Gastrocnemius medialis (tissue), 4 donors: ENCODE results near the gene B4GAT1. TPM values are rescaled to one million over a fixed set of nuclear protein-coding genes. Genes with fewer than 3 reads are reported as not detected.

Source experiments
- ATAC-seq, 2 donors: fragments of 150-250 bp; one replicate each; pipeline ENCODE4 v1.9.1; 2016
- DNase-seq, 2 donors: peaks; one replicate each; pipeline ENCODE4 v3.0.0-alpha.2; 2019
- H3K27ac ChIP-seq, 4 donors: fragments of 200-600 bp; sonication (generic); 1 replicate in 1 of 4; 2 replicates in 3 of 4; pipeline ENCODE4 v1.5.1; 2016 to 2018; ENCODE audit warnings: mild to moderate bottlenecking in 2 of 4, moderate library complexity in 1 of 4
- H3K27me3 ChIP-seq, 3 donors: fragments of 200-600 bp; sonication (generic) in 2 of 3; 1 replicate in 1 of 3; 2 replicates in 2 of 3; pipeline versions ENCODE4 v1.5.1 to v1.6.0; 2016 to 2019; ENCODE audit warnings: mild to moderate bottlenecking in 1 of 3, moderate library complexity in 1 of 3
- H3K36me3 ChIP-seq, 2 donors: fragments of 200-600 bp; sonication (generic) in 1 of 2; one replicate each; pipeline ENCODE4 v1.5.1; 2017 to 2018
- H3K4me1 ChIP-seq, 2 donors: fragments of 200-600 bp; sonication (generic) in 1 of 2; one replicate each; pipeline ENCODE4 v1.5.1; 2016 to 2017; ENCODE audit warnings: mild to moderate bottlenecking in 2 of 2
- H3K4me3 ChIP-seq, 4 donors: fragments of 200-600 bp; sonication (generic) in 3 of 4; 1 replicate in 1 of 4; 2 replicates in 3 of 4; pipeline ENCODE4 v1.5.1; 2016 to 2019; ENCODE audit warnings: mild to moderate bottlenecking in 2 of 4
- H3K9me3 ChIP-seq, 3 donors: fragments of 200-600 bp; sonication (generic) in 2 of 3; 1 replicate in 1 of 3; 2 replicates in 2 of 3; pipeline ENCODE4 v1.5.1; 2016 to 2019
- POLR2A ChIP-seq, 2 donors: fragments of 450-650 bp; IDR thresholded peaks; one replicate each; pipeline ENCODE4 v1.6.1; 2017; ENCODE audit warnings: antibody characterized with exemption in 2 of 2, mild to moderate bottlenecking in 2 of 2, moderate library complexity in 2 of 2
- in situ Hi-C, 4 donors: fragments of 200-750 bp; cut with MboI; loops; one replicate each; pipeline versions ENCODE4 v1.15.0 to v1.8.0; 2017; ENCODE audit warnings: low sequenced_read_pairs in 4 of 4
- intact Hi-C: fragments of 100-400 bp; cut with DNase I; formaldehyde crosslinking; loops from one replicate; pipeline ENCODE4 v1.15.1; 2023; ENCODE audit warnings: low total_unique reads
- total RNA-seq, 4 donors: library from RNA; depleted of rRNA; stranded (reverse); fragments of >200 nt; gene quantifications; one replicate each; pipeline versions ENCODE4 v1.1.0 to v1.2.3, GENCODE V29; 2016
- TF ChIP-seq, protein P1 (sequence below), 5 experiments: fragments of 450-650 bp in 3 of 5; fragments of 200-600 bp in 2 of 5; sonication (generic) in 2 of 5; IDR thresholded peaks in 4 of 5; conservative IDR thresholded peaks in 1 of 5; 1 replicate in 4 of 5; 2 replicates in 1 of 5; pipeline ENCODE4 v1.5.1; 2016 to 2019; ENCODE audit warnings: antibody characterized with exemption in 5 of 5, mild to moderate bottlenecking in 3 of 5, moderate library complexity in 3 of 5

The B4GAT1 gene
- total RNA-seq, 4 donors from 2014 or later, result 30.3 to 59.7 (median 40.4) TPM

DNA sequence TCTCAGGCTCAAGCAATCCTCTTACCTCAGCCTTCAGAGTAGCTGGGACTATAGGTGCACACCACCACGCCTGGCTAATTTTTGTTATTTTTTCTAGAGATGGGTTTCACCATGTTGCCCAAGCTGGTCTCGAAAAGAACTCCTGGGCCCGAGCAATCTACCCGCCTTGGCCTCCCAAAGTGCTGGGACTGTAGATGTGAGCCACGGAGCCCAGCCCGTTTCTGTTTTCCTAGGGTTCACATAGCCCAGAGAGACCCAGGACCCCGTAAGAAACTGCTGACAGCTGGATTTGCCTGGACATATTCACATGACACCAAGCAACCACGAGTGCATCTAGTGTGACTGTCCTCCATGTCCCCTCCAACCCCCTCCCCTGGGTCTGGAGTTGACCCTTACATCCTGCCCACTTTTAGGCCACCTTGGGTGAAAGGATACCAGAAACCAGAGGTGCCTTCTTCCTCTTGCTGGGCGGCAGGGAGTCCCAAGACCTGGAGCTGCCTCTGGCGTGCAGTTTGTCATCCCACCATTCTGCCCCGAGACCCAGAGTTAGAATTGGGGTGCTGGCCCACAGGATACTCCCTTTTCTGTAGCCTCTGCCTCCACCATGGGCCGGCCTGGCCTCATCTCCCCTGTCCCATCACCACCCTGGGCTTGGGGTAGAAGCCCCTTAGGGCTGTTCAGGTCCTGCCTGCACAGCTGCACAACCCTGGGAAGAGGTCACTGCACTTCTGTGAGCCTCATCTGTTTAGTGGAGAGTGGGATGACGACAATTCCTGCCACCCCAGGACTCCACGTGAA is 7.5 kb downstream of the B4GAT1 start:
- in situ Hi-C loops (no loop called here), intact Hi-C loops (loop anchor here (5.0 kb wide), 1 partner anchor 73 kb away; the partner anchor contains the start of gene RAB1B)
- no peaks in the 10 kb centered on the region for H3K9me3 ChIP-seq
- TF ChIP-seq POLR2A (IDR thresholded peaks at IDR 0.05), result no peak
- TF ChIP-seq, protein P1, sequence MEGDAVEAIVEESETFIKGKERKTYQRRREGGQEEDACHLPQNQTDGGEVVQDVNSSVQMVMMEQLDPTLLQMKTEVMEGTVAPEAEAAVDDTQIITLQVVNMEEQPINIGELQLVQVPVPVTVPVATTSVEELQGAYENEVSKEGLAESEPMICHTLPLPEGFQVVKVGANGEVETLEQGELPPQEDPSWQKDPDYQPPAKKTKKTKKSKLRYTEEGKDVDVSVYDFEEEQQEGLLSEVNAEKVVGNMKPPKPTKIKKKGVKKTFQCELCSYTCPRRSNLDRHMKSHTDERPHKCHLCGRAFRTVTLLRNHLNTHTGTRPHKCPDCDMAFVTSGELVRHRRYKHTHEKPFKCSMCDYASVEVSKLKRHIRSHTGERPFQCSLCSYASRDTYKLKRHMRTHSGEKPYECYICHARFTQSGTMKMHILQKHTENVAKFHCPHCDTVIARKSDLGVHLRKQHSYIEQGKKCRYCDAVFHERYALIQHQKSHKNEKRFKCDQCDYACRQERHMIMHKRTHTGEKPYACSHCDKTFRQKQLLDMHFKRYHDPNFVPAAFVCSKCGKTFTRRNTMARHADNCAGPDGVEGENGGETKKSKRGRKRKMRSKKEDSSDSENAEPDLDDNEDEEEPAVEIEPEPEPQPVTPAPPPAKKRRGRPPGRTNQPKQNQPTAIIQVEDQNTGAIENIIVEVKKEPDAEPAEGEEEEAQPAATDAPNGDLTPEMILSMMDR (IDR thresholded peaks at IDR 0.05 in 4 of 5, conservative IDR thresholded peaks at IDR 0.05 in 1 of 5), result no peak
- peaks cover 0 to 36% of the 10 kb centered on the region in 2 donors for H3K36me3 ChIP-seq
- no peak overlapping the region for H3K27ac ChIP-seq
- no peak overlapping the region for H3K4me3 ChIP-seq
- no peak for ATAC-seq
- no peaks in the 10 kb centered on the region for H3K27me3 ChIP-seq
- DNase-seq, result no peak
- H3K4me1 ChIP-seq, result peaks cover 39% of the 10 kb centered on the region in 2 donors

DNA sequence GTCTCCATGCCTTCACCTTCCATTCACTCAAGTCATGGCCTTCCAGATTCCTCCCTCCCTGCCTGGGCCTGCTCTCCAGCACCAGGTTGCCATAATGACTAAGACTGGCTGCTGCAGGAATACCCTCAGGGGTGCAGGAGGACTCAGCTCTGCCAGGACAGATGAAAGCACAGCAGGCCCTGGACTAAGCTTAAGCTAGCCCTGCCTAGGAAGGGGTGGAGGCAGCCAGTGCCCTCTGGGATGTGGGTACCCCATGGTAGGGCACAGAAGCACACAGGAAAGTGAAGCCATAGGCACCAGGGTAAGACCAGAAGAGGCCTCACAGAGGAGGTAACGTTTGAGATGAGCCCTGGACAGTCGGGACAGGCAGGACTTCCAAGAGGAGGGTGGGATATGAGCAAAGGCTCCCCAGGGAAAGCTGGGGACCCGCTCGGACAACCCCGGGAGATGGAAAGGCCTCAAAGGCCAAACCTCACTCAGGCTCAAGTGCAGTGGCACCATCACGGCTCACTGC is 8.2 kb downstream of the B4GAT1 start:
- no peak overlapping the region for H3K4me3 ChIP-seq
- no peak for TF ChIP-seq POLR2A (IDR thresholded peaks at IDR 0.05)
- TF ChIP-seq, protein P1 (IDR thresholded peaks at IDR 0.05 in 4 of 5, conservative IDR thresholded peaks at IDR 0.05 in 1 of 5), result no peak
- no peaks in the 10 kb centered on the region for H3K27me3 ChIP-seq
- H3K4me1 ChIP-seq, result peaks cover 36 to 39% of the 10 kb centered on the region in 2 donors
- intact Hi-C loops, result loop anchor here (5.0 kb wide), 1 partner anchor 72 kb away; the partner anchor contains the start of gene RAB1B
- ATAC-seq, result no peak
- H3K27ac ChIP-seq, result no peak overlapping the region
- no peak for DNase-seq
- peaks cover 0 to 36% of the 10 kb centered on the region in 2 donors for H3K36me3 ChIP-seq
- in situ Hi-C loops, result no loop called here
- no peaks in the 10 kb centered on the region for H3K9me3 ChIP-seq

DNA sequence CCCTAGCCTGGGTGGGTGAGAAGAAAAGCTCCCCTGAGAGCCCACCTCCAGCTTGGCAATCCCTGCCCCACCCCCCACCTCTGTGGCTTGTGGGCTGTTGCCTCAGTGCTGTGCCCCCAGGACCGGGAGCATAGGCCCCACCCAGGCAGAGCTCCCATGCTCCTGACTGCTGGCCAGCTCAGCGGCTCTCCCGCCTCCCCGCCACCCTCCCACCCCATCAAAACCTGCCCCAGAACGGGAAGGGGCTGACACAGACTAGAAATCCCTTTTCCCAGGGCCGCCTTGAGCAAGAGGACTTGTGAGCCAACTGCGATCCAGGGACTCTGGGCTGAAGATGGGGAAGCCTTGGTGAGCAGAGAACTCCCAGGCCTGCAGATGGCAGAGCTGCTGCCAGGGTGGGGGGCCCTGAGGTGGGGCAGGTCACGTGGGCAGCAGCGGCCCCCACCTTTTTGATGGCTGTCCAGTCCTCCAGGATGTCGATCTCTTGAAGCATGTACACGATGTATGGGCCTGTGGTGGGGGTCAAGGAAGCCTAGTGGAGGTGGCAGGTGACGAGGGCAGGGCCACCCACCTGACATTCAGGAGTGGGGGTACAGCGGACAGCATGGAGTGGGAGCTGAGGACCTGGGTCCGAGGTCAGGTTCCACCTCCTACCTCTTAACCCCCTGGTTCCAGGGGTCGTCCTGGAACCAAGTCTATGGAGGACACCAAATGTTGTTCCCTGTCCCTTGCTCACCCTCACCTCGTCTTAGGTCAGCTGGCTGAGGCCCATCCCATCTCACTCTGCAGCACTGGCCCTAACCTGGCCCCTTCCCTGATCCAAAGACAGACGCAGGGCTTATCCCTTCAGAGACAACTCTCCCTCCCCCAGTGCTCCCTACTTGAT is 8.9 kb downstream of the B4GAT1 start:
- Histone ChIP-seq H3K27me3 (no peaks in the 10 kb centered on the region), H3K4me1 (peaks cover 29 to 32% of the 10 kb centered on the region in 2 donors), H3K9me3 (no peaks in the 10 kb centered on the region), H3K27ac (no peak overlapping the region), H3K36me3 (peaks cover 0 to 36% of the 10 kb centered on the region in 2 donors), H3K4me3 (no peak overlapping the region)
- no peak for DNase-seq
- ATAC-seq, result no peak
- intact Hi-C loops (loop anchor here (5.0 kb wide), 1 partner anchor 71 kb away; the partner anchor contains the start of gene RAB1B), in situ Hi-C loops (no loop called here)
- TF ChIP-seq POLR2A (IDR thresholded peaks at IDR 0.05), result no peak
- TF ChIP-seq, protein P1 (IDR thresholded peaks at IDR 0.05 in 4 of 5, conservative IDR thresholded peaks at IDR 0.05 in 1 of 5), result no peak

DNA sequence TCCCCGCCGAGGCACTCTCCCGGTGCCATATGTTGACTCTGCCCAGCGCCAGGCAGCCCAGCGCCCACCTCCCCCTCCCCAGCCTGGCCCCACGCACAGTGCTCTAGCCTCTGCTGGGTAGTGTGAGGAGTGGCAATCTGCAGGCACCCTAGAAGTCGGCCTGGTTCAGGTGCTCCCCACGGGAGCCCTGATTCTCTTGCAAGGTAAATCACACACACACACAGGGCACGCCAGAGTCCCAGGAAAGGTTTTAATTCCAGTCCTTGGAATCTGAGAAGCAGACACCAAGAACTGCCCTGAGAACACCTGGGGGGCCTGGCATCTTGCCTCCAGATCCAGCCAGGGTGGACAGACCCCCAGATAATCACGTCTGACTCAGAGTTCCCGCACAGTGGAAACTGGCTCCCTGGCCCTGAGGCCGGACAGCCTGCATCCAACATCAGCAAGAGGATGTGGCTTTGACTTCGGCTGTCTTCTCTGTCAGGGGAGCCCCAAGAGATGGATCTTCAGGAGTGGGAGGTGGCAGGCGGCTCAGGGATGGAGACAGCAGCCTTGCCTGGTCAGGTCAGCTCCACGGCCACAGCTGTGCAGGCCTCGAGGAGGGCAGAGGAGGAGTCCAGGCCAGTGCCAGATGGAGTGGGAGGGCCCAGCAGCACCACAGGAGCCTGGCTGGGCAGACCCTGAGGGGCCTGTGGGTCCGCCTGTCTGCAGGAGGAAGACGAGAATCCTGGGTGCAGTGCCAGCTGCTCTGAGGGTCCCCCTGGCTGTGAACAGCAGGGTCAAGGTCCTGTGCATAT is 10.1 kb downstream of the B4GAT1 start:
- Histone ChIP-seq H3K27ac (peak overlapping the region; percentile 74 to 79 (median 76)), H3K36me3 (peaks cover 0 to 36% of the 10 kb centered on the region in 2 donors), H3K9me3 (no peaks in the 10 kb centered on the region), H3K4me1 (peaks cover 25 to 26% of the 10 kb centered on the region in 2 donors), H3K27me3 (no peaks in the 10 kb centered on the region), H3K4me3 (no peak overlapping the region)
- intact Hi-C loops, result loop anchor here (5.0 kb wide), 1 partner anchor 70 kb away; the partner anchor contains the start of gene RAB1B
- no peak for ATAC-seq
- TF ChIP-seq, protein P1 (IDR thresholded peaks at IDR 0.05 in 4 of 5, conservative IDR thresholded peaks at IDR 0.05 in 1 of 5), result no peak
- no peak for TF ChIP-seq POLR2A (IDR thresholded peaks at IDR 0.05)
- in situ Hi-C loops, result no loop called here
- DNase-seq, result no peak
